Trophoblast cell (in vitro differentiated cells and primary cell): ENCODE results near the gene AKAP6.

ENCODE experiments used
- DNase-seq, 2 donors: peaks; one replicate each; pipeline ENCODE4 v3.0.0-alpha.2; 2016
- H2AFZ ChIP-seq: 2 replicates; pipeline ENCODE4 v1.6.1; 2013; ENCODE audit warnings: low read length, moderate library complexity, mild to moderate bottlenecking; ENCODE audit not compliant: insufficient read depth, poor library complexity
- H2AK5ac ChIP-seq: 2 replicates; pipeline ENCODE4 v1.6.1; 2013; ENCODE audit warnings: mild to moderate bottlenecking, low read length
- H2BK120ac ChIP-seq: 2 replicates; pipeline ENCODE4 v1.6.1; 2013; ENCODE audit warnings: low read length, mild to moderate bottlenecking, moderate library complexity; ENCODE audit not compliant: insufficient read depth, poor library complexity
- H2BK12ac ChIP-seq: 2 replicates; pipeline ENCODE4 v1.6.1; 2013; ENCODE audit warnings: mild to moderate bottlenecking, low read length, moderate library complexity
- H2BK5ac ChIP-seq: 2 replicates; pipeline ENCODE4 v1.6.1; 2013; ENCODE audit warnings: low read length, low read depth, moderate library complexity, mild to moderate bottlenecking; ENCODE audit not compliant: poor library complexity
- H3K14ac ChIP-seq: 2 replicates; pipeline ENCODE4 v1.6.1; 2013; ENCODE audit warnings: mild to moderate bottlenecking, low read length
- H3K18ac ChIP-seq: 2 replicates; pipeline ENCODE4 v1.6.1; 2013; ENCODE audit warnings: mild to moderate bottlenecking, low read length
- H3K23ac ChIP-seq: 2 replicates; pipeline ENCODE4 v1.6.1; 2013; ENCODE audit warnings: low read length
- H3K27ac ChIP-seq: 2 replicates; pipeline ENCODE4 v1.5.1; 2013; ENCODE audit warnings: low read depth, mild to moderate bottlenecking, inconsistent platforms, low read length, moderate library complexity
- H3K27me3 ChIP-seq: 2 replicates; pipeline ENCODE4 v1.6.1; 2013; ENCODE audit warnings: inconsistent platforms, mild to moderate bottlenecking, low read length, moderate library complexity; ENCODE audit not compliant: insufficient read depth
- H3K36me3 ChIP-seq, 2 experiments: 1 replicate in 1 of 2; 2 replicates in 1 of 2; pipeline ENCODE4 v1.6.1; 2013; ENCODE audit warnings: low read length in 2 of 2, mild to moderate bottlenecking in 2 of 2, moderate library complexity in 1 of 2; ENCODE audit not compliant: insufficient read depth in 2 of 2, control insufficient read depth in 1 of 2
- H3K4ac ChIP-seq: 2 replicates; pipeline ENCODE4 v1.6.1; 2013; ENCODE audit warnings: low read depth, mild to moderate bottlenecking, low read length, moderate library complexity
- H3K4me1 ChIP-seq, 2 experiments: 1 replicate in 1 of 2; 2 replicates in 1 of 2; pipeline ENCODE4 v1.6.1; 2013; ENCODE audit warnings: low read length in 2 of 2, mild to moderate bottlenecking in 2 of 2, moderate library complexity in 1 of 2; ENCODE audit not compliant: insufficient read depth in 2 of 2, control insufficient read depth in 1 of 2
- H3K4me2 ChIP-seq: 2 replicates; pipeline ENCODE4 v1.6.1; 2013; ENCODE audit warnings: inconsistent platforms, mild to moderate bottlenecking, low read length, moderate library complexity
- H3K4me3 ChIP-seq: 2 replicates; pipeline ENCODE4 v1.5.1; 2013; ENCODE audit warnings: mild to moderate bottlenecking, low read depth, low read length, inconsistent platforms
- H3K79me1 ChIP-seq: one replicate; pipeline ENCODE4 v1.6.1; 2013; ENCODE audit warnings: low read length
- H3K79me2 ChIP-seq: 2 replicates; pipeline ENCODE4 v1.6.1; 2013; ENCODE audit warnings: low read length, mild to moderate bottlenecking; ENCODE audit not compliant: control insufficient read depth, insufficient read depth, poor library complexity
- H3K9ac ChIP-seq: 2 replicates; pipeline ENCODE4 v1.6.1; 2013; ENCODE audit warnings: mild to moderate bottlenecking, low read length
- H3K9me3 ChIP-seq: 2 replicates; pipeline ENCODE4 v1.6.1; 2013; ENCODE audit warnings: low read depth, mild to moderate bottlenecking, control low read depth, inconsistent platforms, low read length; ENCODE audit not compliant: insufficient read depth
- H4K12ac ChIP-seq: 2 replicates; pipeline ENCODE4 v1.6.1; 2013; ENCODE audit warnings: low read depth, mild to moderate bottlenecking, low read length, moderate library complexity
- H4K8ac ChIP-seq: 2 replicates; pipeline ENCODE4 v1.6.1; 2013; ENCODE audit warnings: low read depth, mild to moderate bottlenecking, low read length, moderate library complexity
- H4K91ac ChIP-seq: one replicate; pipeline ENCODE4 v1.6.1; 2013; ENCODE audit warnings: low read depth, mild to moderate bottlenecking, low read length, moderate library complexity
- WGBS: extraction: QIAGEN DNeasy Blood & Tissue Kit; methylation state at CpG from one replicate; pipeline ENCODE4 v1.1.7; 2013; ENCODE audit warnings: missing lambda C conversion rate; ENCODE audit not compliant: insufficient read length, insufficient coverage; ENCODE audit errors: extremely low coverage; 5-methylcytosine and 5-hydroxymethylcytosine counted together

The AKAP6 gene

GRCh38 chr14:32480337-32480736 is 151.2 kb downstream of the AKAP6 start:
- H4K91ac ChIP-seq = no peak overlapping the region
- WGBS = no CpG with 5 or more reads among the region's 1 CpG

GRCh38 chr14:32481707-32482106 is 152.6 kb downstream of the AKAP6 start:
- no peaks in the 10 kb centered on the region for H3K27me3 ChIP-seq
- no peak for DNase-seq
- H3K36me3 ChIP-seq = no peaks in the 10 kb centered on the region
- no peak overlapping the region for H2AFZ ChIP-seq
- H3K79me2 ChIP-seq = no peaks in the 10 kb centered on the region
- H4K8ac ChIP-seq = no peak overlapping the region
- H2BK5ac ChIP-seq = no peak overlapping the region
- H2BK12ac ChIP-seq = no peak overlapping the region
- no peak overlapping the region for H3K23ac ChIP-seq
- H3K4me2 ChIP-seq = no peak overlapping the region
- H3K18ac ChIP-seq = no peak overlapping the region
- H3K4me3 ChIP-seq = no peak overlapping the region
- no peak overlapping the region for H4K91ac ChIP-seq
- no peaks in the 10 kb centered on the region for H3K9me3 ChIP-seq
- H3K9ac ChIP-seq = no peak overlapping the region
- no CpG with 5 or more reads among the region's 1 CpG for WGBS
- peaks cover 3% of the 10 kb centered on the region in 2 experiments for H3K4me1 ChIP-seq
- no peak overlapping the region for H3K4ac ChIP-seq
- no peak overlapping the region for H4K12ac ChIP-seq
- no peak overlapping the region for H3K14ac ChIP-seq
- H2AK5ac ChIP-seq = no peak overlapping the region
- H3K79me1 ChIP-seq = peaks cover 2% of the 10 kb centered on the region
- H2BK120ac ChIP-seq = no peak overlapping the region
- H3K27ac ChIP-seq = no peak overlapping the region

More at GRCh38 chr14:32480337-32480736, 151.2 kb downstream of the AKAP6 start:
- H4K8ac ChIP-seq = no peak overlapping the region
- H2AK5ac ChIP-seq = no peak overlapping the region
- no peak overlapping the region for H3K4me3 ChIP-seq
- H2AFZ ChIP-seq = no peak overlapping the region
- H3K4ac ChIP-seq = no peak overlapping the region
- H3K18ac ChIP-seq = no peak overlapping the region
- no peak overlapping the region for H2BK12ac ChIP-seq
- no peaks in the 10 kb centered on the region for H3K79me2 ChIP-seq
- no peak overlapping the region for H4K12ac ChIP-seq
- DNase-seq = peak in 1 of 2 donors; percentile 4
- no peaks in the 10 kb centered on the region for H3K27me3 ChIP-seq
- no peak overlapping the region for H3K9ac ChIP-seq
- no peak overlapping the region for H3K23ac ChIP-seq
- H3K27ac ChIP-seq = no peak overlapping the region
- no peak overlapping the region for H2BK5ac ChIP-seq
- peaks cover 3 to 5% of the 10 kb centered on the region in 2 experiments for H3K4me1 ChIP-seq
- no peak overlapping the region for H3K4me2 ChIP-seq
- no peak overlapping the region for H2BK120ac ChIP-seq
- H3K14ac ChIP-seq = no peak overlapping the region
- peaks cover 2% of the 10 kb centered on the region for H3K79me1 ChIP-seq
- no peaks in the 10 kb centered on the region for H3K36me3 ChIP-seq
- no peaks in the 10 kb centered on the region for H3K9me3 ChIP-seq

- H2BK5ac ChIP-seq = no peak overlapping the region
- no peak overlapping the region for H2BK120ac ChIP-seq
- H2AK5ac ChIP-seq = no peak overlapping the region
- no peaks in the 10 kb centered on the region for H3K36me3 ChIP-seq
- no peak overlapping the region for H4K8ac ChIP-seq
- H3K9ac ChIP-seq = no peak overlapping the region
- H3K14ac ChIP-seq = no peak overlapping the region
- H3K23ac ChIP-seq = no peak overlapping the region
- no CpG with 5 or more reads among the region's 3 CpGs for WGBS
- no peaks in the 10 kb centered on the region for H3K79me2 ChIP-seq
- no peak overlapping the region for H4K91ac ChIP-seq
- H3K18ac ChIP-seq = no peak overlapping the region
- peaks cover 0 to 5% of the 10 kb centered on the region in 2 experiments for H3K4me1 ChIP-seq
- H4K12ac ChIP-seq = no peak overlapping the region
- no peak overlapping the region for H3K4me3 ChIP-seq
- no peak for DNase-seq
- H3K27ac ChIP-seq = no peak overlapping the region
- H3K4ac ChIP-seq = no peak overlapping the region
- H3K79me1 ChIP-seq = no peaks in the 10 kb centered on the region
- H3K4me2 ChIP-seq = no peak overlapping the region
- no peaks in the 10 kb centered on the region for H3K27me3 ChIP-seq
- H3K9me3 ChIP-seq = no peaks in the 10 kb centered on the region
- H2AFZ ChIP-seq = no peak overlapping the region
- no peak overlapping the region for H2BK12ac ChIP-seq
These were observed 162.4 kb downstream of the AKAP6 start for GRCh38 chr14:32491416-32492016.

GRCh38 chr14:32492457-32492856 is 163.4 kb downstream of the AKAP6 start:
- H3K14ac ChIP-seq = no peak overlapping the region
- no peak overlapping the region for H2AFZ ChIP-seq
- no peak overlapping the region for H2BK120ac ChIP-seq
- DNase-seq = no peak
- no peak overlapping the region for H3K4me3 ChIP-seq
- H3K18ac ChIP-seq = no peak overlapping the region
- no peaks in the 10 kb centered on the region for H3K9me3 ChIP-seq
- H2BK5ac ChIP-seq = no peak overlapping the region
- H3K4ac ChIP-seq = no peak overlapping the region
- H3K36me3 ChIP-seq = no peaks in the 10 kb centered on the region
- no peak overlapping the region for H2AK5ac ChIP-seq
- H3K79me2 ChIP-seq = no peaks in the 10 kb centered on the region
- H4K12ac ChIP-seq = no peak overlapping the region
- no peak overlapping the region for H3K9ac ChIP-seq
- no peak overlapping the region for H3K27ac ChIP-seq
- H3K4me2 ChIP-seq = no peak overlapping the region
- no peaks in the 10 kb centered on the region for H3K79me1 ChIP-seq
- no peak overlapping the region for H4K91ac ChIP-seq
- H4K8ac ChIP-seq = no peak overlapping the region
- H2BK12ac ChIP-seq = no peak overlapping the region
- H3K27me3 ChIP-seq = no peaks in the 10 kb centered on the region
- H3K4me1 ChIP-seq = peaks cover 0 to 5% of the 10 kb centered on the region in 2 experiments
- no peak overlapping the region for H3K23ac ChIP-seq
